IPS DF 19.7 (cell line): ENCODE results near the gene MED12L.
"Not testable (repeated sequence)": the region's sequence is repeated elsewhere in the genome, so short reads cannot be mapped to it uniquely, and the experiment has no call there.

Experiments
- DNase-seq: peaks from one replicate; pipeline ENCODE4 v3.0.0-alpha.2; 2013; ENCODE audit warnings: low read depth, low spot score

The MED12L gene

DNA sequence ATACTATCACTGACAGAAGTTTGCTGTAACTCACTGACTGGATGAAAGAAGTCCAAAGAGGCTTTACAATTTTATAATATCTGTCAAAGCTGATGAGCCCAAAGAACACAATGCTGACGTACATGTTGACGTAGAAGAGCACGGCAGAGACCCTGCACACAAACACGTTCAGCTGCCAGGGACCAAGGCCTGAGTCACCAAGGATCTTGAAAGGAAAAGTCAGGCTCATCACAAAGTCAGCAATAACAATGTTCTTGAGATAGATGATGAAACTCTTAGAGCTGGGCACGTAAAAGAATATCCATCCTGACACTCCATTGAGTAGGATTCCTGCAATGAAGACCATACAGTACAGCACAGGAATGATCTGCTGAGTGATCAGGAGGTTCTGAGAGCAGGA is 128.4 kb downstream of the MED12L start:
- no peak for DNase-seq

GRCh38 chr3:151214459-151214858 is 129.0 kb downstream of the MED12L start:
- no peak for DNase-seq

DNA sequence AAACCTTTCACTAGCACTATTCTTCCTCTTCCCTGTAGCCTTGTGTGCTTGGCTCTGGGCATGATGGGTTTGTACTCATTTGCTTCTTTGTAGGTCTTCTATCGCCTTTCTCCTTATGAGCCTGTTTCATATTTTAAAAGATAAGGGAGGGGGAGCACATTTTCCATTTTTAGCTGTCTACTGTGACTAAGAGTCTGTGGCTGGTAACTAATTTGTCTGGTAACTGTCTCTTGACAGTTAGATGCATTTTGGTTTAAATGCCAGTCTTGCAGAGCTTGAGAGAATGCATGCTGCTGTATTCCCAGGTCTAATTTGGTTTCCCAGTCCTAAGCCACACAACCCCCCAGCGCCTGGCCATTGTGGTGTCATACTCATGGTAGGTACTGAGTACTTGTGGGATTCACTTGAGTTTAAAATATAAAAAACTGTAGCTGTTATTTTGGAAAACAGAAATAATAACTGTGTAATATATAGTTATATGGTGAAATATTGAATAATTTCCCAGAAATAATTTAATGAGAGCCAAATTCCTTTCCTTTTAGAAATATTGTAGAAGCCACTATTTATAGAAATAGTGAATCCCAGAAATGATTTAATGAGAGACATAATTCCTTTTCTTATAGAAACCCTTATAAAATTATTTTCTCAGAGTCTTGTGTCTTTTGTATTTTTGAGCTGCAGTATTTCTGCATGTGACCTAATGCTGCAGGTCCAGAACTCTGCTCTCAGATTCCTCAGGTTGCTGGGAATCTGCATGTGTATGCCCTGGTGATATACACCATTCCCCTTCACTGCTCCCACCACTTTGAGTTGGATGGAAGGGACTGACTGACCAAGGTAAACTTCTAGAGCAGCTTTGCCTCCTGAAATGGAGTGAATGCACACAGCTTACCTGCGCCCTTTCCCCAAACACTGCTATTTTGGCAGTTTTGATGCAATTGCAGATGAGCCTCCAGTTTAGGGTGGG is 131.5 kb downstream of the MED12L start:
- no peak for DNase-seq

DNA sequence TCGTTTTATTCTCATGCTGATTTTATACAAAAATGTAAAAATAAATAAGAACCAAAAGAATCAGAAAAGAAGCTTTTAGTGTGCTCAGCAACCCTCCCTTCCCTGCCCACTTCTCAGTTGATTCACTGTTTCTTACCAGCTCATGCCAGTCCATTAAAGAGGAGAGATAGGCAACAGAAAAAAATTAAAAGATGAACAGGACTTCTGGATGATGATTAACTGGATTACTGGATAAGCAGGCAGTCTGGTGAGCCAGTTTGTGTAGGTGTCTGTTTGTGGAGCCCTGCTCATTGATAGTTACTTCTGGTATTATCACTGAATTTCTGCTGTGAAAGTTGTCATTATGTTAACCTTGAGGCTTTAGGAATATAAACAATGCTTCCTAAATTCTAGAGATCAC is 132.7 kb downstream of the MED12L start:
- no peak for DNase-seq

GRCh38 chr3:151219056-151219455 is 133.6 kb downstream of the MED12L start:
- no peak for DNase-seq

DNA sequence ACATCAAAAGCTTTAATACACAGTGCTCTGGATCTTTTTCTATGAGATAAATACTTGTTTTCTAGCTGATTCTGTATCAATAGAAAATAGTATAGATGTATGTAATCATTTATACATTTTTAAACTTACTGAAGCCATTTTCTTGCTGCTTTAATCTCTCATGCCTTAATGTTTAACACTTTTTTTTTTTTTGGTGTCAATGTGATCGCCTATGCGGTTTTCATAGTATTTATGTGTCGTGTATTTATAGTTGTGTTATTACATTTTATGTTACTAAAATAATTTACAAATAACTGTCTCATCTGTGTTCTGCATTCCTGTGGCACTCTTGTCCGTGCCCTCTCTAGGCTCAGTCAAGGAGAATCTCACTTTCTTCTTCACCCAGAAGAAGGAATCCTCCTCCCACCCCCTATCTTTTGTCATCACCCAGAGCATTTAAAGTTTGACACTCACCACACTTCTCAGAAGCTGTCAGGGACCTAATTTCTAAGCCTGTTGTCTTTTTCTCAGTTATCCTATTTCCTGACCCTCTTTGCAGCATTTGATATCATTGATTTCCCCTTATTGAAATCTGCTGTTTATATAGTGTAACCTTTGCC is 138.9 kb downstream of the MED12L start:
- no peak for DNase-seq

DNA sequence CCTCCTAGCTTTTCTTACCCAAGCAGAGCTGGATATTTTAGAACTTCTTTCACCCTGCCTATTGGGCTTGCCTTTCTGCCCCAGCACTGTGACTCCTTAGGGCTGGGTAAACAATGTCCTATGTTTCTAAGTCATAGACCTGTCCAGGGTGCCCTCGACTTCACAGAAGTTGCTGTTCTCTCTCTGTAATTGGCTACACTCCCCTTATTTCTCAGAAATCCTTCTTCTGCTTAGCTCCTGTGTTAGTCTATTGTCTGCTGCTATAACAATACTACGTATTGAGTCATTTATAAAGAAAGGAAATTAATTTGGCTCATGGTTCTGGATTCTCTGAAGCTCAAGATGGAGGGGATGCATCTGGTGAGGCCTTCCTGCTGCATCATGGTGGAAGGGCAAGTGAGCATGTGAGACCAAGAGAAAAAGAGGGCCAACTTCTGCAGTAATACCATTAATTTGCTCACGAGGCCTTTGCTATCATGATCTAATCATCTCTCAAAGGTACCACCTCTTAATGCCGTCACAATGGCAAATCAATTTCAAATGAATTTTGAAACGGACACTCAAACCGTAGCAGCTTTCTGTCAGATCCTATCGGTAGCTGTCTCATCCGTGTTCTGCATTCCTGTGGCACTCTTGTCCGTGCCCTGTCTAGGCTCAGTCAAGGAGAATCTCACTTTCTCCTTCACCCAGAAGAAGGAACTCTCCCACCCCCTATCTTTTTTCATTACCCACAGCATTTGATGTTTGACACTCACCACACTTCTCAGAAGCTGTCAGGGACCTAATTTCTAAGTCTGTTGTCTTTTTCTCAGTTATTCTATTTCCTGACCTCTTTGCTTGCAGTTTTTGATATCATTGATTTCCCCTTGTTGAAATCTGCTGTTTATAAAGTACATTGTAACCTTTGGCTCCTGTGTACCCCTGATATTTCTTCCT is 139.8 kb downstream of the MED12L start:
- DNase-seq, result no peak

DNA sequence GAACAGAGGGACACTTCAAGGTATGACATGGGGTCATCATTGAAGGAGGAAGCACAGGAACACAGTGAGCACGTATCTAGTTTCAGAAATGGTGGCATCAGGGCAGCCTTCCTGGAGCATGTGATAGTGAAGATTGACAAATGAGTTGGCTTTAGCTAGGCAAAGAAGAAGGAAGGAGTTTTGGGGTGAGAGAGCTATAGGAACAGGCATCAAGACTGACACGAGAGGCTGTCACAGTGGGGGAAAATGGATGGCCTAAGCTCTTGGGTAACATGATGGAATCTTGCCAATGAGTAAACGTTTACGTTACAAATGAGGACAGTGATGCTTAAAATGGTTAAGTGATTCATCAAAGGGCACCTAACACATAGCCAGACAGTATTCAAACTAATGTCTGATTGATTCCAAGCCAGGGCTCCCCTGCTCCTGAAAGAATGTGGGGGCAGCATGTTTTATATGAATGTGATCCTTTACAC is 140.7 kb downstream of the MED12L start:
- DNase-seq, result no peak

- DNase-seq, result no peak
These were observed 141.4 kb downstream of the MED12L start for GRCh38 chr3:151226825-151227224.

- DNase-seq, result no peak
These were observed 141.9 kb downstream of the MED12L start for GRCh38 chr3:151227266-151227806.

DNA sequence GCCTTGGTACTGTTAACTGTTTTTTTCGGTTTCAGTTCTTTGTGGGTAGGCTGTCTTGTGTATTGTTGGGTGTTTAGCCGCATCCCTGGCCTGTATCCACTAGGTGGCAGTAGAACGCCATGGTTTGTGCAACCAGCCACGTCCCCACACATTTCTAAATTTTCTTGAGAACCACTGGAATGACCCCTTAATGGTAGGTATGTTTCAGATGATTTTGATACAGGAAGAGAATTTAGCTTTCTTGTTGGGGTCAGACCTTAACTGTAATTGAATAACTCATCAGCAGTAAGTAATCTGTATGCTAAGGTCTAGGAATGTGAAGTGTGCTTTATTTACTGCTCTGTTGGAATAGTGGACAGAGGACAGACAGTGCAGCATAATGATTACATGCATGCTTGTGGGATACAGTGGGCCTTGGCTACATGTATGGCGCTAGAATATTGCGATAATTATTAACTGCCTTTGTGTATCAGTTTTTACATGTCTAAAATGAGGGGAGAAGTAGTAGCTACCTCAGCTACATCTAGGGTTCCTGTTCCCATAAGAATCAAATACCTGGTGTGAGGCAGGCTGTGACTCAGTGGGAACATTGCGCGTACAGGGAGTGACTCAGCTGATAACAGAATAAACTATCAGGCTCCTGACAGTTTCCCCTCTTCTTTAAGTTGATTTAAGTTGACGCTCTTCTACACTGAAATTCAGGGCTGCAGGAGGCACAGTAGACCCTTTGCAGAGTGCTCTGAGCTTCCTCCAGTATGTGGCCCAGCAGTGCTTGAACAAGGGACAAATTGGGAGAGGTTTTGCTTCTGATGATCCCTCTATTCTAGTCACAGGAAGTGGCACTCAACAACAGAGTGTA is 142.6 kb downstream of the MED12L start:
- no peak for DNase-seq

- DNase-seq, result no peak
These were observed 143.2 kb downstream of the MED12L start for GRCh38 chr3:151228666-151229040.

DNA sequence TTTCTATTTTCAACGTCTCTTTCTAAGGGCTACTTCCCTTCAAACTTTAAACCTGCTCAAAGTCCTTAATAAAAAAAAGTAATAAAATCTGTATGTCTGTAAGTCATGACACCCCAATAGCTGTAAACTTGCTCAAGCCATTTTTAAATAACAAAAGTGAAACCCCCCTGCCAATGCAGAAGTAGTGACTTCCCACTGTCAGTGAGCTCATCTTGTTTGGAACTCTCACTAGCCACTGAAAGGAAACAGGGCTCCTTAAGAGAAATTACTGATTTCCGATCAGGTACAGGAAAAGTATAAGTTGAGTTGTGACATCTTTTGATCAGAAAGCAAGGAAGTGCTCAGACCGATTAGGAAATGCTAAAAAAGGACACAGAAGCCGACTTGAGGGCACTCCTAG is 145.2 kb downstream of the MED12L start:
- no peak for DNase-seq

GRCh38 chr3:151232403-151232802 is 146.9 kb downstream of the MED12L start:
- DNase-seq, result not testable (repeated sequence)

DNA sequence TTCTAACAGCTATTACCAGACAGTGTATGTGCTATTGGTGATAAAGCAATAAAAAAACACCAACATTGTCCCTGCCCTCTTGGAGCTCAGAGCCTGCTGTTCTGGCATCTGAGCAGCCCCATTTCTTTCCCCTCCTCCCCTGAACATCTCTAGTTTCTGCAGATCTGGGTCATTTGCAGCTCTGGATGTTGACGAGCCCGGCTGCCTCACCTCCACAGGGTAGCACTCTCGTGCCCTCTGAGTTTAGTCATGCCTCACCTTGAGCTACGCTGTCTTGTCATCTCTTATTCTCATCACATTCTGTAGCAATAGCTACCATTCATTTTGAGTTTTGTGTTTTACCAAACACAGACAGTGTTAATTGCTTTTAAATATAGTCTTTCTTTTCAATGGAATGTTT is 147.5 kb downstream of the MED12L start:
- no peak for DNase-seq

DNA sequence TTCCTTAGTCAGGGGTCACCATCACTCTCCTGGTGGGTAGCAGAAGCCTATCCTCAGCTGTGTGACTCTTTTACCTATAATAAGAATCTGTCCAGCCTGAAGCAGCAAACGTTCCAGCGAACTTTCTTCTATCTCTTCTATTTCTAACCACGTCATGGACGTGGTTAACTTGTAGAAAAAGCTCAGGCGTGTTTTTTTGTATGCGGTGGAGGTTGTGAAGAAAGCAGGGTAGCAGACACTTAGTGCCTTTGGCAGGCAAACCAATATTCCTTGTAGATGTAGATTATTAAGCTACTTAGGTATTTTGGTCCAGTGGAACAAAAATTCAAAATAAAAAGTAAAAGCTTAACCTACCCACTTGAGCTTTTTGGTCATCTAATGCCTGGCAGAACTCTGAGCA is 149.4 kb downstream of the MED12L start:
- DNase-seq, result no peak

DNA sequence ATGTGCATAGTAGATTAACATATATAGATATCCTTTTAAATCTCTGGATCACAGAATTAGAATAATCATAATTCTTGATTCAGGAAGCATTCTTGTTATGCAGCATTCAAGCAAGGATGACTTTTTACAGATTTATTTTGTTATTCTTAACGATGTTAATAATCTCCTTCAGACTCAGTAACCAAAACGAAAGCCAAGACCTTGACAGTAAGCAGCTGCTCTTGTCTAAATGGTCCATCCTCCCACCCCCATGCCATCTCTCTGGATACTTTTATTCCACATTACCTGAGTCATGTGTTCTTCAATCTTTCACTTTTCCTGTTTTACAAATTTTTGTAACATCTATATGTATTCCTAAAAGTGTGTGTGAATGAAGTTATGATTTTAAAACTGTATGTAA is 150.9 kb downstream of the MED12L start:
- DNase-seq, result no peak

DNA sequence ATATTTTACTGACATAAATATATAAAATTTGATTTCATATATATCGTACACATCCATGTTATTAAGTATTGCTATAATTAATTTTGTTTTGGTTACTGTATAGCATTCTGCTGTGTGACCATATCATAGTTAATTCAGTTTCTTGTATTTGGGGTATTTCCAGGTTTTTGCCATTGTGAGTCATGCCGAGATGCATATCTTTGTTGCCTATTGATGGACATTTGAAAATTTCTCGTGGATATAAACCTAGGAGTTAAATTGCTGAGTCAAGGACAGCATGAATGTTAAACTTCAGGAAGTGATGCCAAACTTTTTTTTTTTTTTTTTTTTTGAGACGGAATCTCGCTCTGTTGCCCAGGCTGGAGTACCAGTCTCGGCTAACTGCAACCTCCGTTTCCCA is 151.3 kb downstream of the MED12L start:
- DNase-seq, result no peak

- not testable (repeated sequence) for DNase-seq
These were observed 156.5 kb downstream of the MED12L start for GRCh38 chr3:151242006-151242405.

- no peak for DNase-seq
These were observed 163.4 kb downstream of the MED12L start for GRCh38 chr3:151248772-151249337.
